Measurements from ENCODE around the gene SLC5A4.
"Not testable (repeated sequence)": the region's sequence is repeated elsewhere in the genome, so short reads cannot be mapped to it uniquely, and the experiment has no call there.

SLC5A4 gene

GRCh38 chr22:32255217-32255616 is at the start of gene SLC5A4:
TSS of gene SLC5A4 (minus strand) at chr22:32255347. CDS start at chr22:32255329, 18 bp downstream.
- no peak for TF ChIP-seq POLR2A (IDR thresholded peaks at IDR 0.05; ENCODE audit: low read depth, low read length)
- FAIRE-seq (no peak), DNase-seq (ENCODE audit: insufficient read length, low spot score) (no peak)

DNA sequence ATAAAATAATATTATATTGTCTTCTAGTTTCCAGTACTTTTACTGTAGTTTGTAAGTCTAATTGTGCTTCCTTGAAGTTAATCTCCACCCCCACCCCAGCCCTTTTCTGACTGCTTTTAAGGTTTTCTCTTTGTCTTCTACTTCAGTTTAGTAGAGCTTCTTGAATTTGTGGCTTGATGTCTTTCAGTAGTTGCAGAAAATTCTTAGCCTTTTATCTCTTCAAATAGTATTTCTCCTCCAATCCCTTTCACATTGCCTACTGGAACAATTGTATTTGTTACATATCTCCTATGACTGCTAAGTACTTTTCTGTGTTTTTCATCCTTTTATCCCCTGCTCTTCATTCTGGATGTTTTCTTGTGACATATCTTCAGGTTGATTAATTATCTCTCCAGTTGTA is 38.8 kb upstream of the SLC5A4 start:
- DNase-seq (ENCODE audit: insufficient read length, low spot score); FAIRE-seq: not testable (repeated sequence)

DNA sequence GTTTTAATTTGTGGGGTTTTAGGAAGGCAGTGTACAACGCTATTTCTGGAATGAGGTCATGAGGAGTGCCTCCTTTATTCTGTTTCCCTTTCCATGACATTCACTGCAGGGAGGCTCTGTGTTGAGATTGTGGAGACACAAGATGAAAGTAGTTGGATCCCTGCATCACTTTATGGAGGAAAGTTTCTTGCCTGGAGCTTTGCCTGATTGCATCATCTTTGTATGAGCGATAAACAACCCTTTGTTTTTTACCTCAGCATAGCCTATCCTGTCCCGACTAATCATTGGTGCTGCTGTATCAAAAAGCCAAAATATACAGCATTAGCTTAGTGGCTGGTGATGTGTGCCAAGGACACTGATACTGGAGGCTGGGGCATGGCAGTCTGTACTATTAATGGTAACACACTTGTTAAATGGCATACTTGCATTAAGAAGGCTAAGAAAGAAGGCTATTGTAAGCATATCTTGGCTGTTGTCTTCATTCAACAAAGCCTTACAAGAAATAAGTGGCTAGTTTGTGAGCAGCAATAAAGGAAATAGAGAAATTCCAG is 31.2 kb upstream of the SLC5A4 start:
- TF ChIP-seq POLR2A (IDR thresholded peaks at IDR 0.05; ENCODE audit: low read depth, low read length), result no peak
- FAIRE-seq (no peak), DNase-seq (ENCODE audit: insufficient read length, low spot score) (no peak)

GRCh38 chr22:32281072-32281471 is 25.9 kb upstream of the SLC5A4 start:
- peak; percentile 21 for DNase-seq (ENCODE audit: insufficient read length, low spot score)
- no peak for TF ChIP-seq POLR2A (IDR thresholded peaks at IDR 0.05; ENCODE audit: low read depth, low read length)
- FAIRE-seq, result no peak

- FAIRE-seq; DNase-seq (ENCODE audit: insufficient read length, low spot score): not testable (repeated sequence)
These were observed 20.2 kb upstream of the SLC5A4 start for GRCh38 chr22:32275353-32275752.

- TF ChIP-seq POLR2A (IDR thresholded peaks at IDR 0.05; ENCODE audit: low read depth, low read length), result no peak
- FAIRE-seq (no peak), DNase-seq (ENCODE audit: insufficient read length, low spot score) (no peak)
These were observed 16.2 kb upstream of the SLC5A4 start for GRCh38 chr22:32271389-32271788.

GRCh38 chr22:32270641-32271369 is 15.7 kb upstream of the SLC5A4 start:
- no peak for FAIRE-seq
- TF ChIP-seq POLR2A (IDR thresholded peaks at IDR 0.05; ENCODE audit: low read depth, low read length), result no peak
- no peak for DNase-seq (ENCODE audit: insufficient read length, low spot score)

DNA sequence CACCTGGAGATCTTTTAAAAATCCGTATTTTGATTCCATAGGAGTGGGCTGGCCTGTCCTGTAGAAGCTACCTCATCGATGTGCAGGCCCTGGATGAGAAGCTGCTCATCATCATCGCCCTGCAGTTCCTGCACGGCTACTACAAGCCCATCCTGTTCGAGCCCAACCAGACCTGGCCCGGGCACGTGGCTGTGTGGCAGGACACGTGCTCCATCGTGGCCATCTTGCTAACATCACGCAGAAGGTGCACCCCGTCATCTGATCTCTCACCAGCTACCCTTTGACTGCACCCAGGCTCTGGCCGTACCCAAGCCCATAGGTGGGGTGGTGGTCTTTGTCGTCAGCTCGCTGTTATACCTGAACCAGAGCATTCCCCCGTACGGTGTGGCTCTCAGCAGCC is 14.2 kb upstream of the SLC5A4 start:
- FAIRE-seq, result no peak
- no peak for TF ChIP-seq POLR2A (IDR thresholded peaks at IDR 0.05; ENCODE audit: low read depth, low read length)
- DNase-seq (ENCODE audit: insufficient read length, low spot score), result no peak

DNA sequence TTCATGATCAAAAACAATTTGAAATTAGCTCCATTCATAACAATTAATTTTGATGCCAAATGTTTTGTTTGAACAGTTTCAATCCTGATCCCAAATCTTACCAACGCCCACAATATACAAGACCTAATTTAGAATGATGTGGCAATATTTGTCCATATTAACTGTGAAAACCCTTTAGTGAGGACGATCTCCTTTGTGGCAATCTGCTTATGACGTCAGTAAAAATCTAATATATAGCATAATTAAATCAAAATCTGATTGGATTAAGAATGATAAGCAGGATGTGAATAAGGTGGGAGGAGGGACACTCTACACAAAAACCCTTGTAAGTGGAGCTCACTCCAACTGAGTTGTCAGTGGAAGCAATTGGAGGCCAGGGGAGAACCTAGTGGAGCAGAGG is 11.9 kb upstream of the SLC5A4 start:
- FAIRE-seq, result no peak

DNA sequence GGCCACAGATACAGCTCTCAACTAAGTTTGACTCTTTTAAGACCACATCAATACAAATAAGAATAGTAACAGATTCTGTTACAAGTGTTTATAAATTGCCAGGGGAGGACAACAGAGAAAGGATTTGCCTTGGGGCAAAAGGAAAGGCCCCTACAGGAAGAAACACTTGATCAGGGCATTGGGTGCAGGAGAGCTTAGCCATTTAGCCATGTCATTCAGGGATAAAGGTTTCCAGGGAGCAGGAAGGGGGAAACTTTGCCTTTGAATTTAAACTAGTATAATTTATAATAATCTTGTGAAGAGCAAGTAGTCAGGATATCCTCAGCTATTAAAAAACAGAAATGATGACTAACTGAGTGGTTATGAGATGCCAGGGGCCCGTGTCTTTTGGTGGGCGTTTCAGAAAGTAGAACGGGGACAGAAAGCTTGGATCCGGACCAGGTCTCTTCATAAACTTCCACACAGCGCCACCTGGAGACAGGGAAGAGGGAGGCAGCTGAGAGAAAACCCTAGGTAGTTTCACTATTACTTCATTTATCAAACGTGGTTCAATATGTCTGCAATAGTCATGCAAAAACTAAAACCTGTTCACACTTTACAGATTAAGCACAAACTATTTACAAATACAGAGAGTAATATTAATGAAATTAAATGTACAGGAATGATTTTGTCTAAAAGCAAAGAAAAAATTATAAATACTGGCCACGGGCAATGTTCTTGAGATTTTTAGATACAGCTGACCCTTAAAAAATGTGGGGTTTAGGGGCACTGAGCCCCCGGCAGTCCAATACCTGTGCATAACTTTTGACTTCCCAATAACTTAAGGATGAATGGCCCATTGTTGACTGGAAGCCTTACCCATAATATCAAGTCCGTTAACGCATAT is 11.0 kb upstream of the SLC5A4 start:
- DNase-seq (ENCODE audit: insufficient read length, low spot score) (peak; percentile 24), FAIRE-seq (no peak)
- TF ChIP-seq POLR2A (IDR thresholded peaks at IDR 0.05; ENCODE audit: low read depth, low read length), result no peak

More for the DNA sequence above, 11.9 kb upstream of the SLC5A4 start:
- no peak for TF ChIP-seq POLR2A (IDR thresholded peaks at IDR 0.05; ENCODE audit: low read depth, low read length)
- DNase-seq (ENCODE audit: insufficient read length, low spot score), result no peak

GRCh38 chr22:32263678-32264077 is 8.5 kb upstream of the SLC5A4 start:
- DNase-seq (ENCODE audit: insufficient read length, low spot score); FAIRE-seq: not testable (repeated sequence)

DNA sequence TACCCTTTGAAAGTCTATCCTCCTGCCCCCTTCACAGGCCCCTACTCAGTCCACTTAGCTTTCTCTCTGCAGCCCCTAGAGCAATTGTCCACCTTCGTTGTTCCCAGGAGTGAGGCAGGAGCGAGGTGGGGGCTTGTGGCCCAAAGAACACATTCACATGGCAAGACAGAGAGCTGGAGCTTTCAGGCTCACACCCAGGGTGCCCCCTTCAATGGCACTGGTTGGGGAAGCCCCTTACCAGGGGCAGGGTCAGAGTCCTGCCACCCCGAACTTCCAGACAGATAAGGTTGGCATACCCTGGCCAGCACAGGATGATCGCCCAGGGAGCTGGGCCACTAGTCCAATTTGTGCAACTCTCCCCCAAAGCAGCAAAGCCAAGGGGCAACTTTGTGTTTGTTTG is 6.2 kb upstream of the SLC5A4 start:
- no peak for TF ChIP-seq POLR2A (IDR thresholded peaks at IDR 0.05; ENCODE audit: low read depth, low read length)
- FAIRE-seq (no peak), DNase-seq (ENCODE audit: insufficient read length, low spot score) (no peak)

- TF ChIP-seq POLR2A (IDR thresholded peaks at IDR 0.05; ENCODE audit: low read depth, low read length), result no peak
- no peak for FAIRE-seq
- no peak for DNase-seq (ENCODE audit: insufficient read length, low spot score)
These were observed 3.6 kb upstream of the SLC5A4 start for GRCh38 chr22:32258791-32259190.

DNA sequence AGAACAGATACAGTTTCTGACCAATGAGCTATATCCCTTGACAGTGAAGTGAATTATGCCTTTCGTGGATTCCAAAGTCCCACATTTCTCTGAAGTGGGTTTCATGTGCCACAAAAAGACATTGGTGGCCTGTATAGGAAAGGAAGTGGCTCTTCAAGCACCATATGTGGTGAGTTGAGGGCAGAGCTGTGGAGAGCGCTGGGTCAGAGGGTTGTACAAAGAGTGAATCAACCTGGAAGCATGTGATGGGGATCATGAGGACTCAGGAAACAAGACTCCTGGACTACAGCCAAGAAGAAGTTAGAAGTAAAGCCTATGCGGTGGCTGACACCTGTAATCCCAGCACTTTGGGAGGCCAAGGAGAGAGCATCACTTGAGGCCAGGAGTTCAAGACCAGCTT is 579 bp upstream of the SLC5A4 start:
- DNase-seq (ENCODE audit: insufficient read length, low spot score) (no peak), FAIRE-seq (no peak)
- TF ChIP-seq POLR2A (IDR thresholded peaks at IDR 0.05; ENCODE audit: low read depth, low read length), result no peak

DNA sequence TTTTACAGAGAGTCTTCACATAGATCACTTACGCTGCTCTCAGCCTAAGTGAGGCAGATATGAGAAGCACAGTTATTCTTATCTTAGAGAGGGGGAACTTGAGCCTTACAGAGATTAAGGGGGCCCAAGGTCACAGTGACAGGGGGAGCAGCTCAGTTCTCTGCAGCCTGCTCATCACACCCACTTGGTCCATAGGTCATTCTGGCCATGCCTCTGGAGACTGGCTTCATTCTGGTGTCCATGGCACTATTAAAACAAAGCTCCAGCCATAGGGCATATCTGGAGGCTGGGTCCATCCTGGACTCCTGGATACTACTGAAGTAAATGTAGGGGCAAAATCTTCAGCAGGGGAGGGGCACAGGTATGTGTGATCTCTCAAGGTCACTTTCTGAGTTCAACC is 5.9 kb downstream of the SLC5A4 start:
- FAIRE-seq (no peak), DNase-seq (ENCODE audit: insufficient read length, low spot score) (no peak)
- TF ChIP-seq POLR2A (IDR thresholded peaks at IDR 0.05; ENCODE audit: low read depth, low read length), result no peak

Data from H54 (cell line).